HUDEP-2 (cell line): ENCODE results near the gene PTPN14.
"Not testable (repeated sequence)": the region's sequence is repeated elsewhere in the genome, so short reads cannot be mapped to it uniquely, and the experiment has no call there.

ENCODE experiments used
- DNase-seq, 76 experiments: peaks; one replicate each; lab custom pipeline; 2025; ENCODE audit not compliant: unreplicated experiment in 76 of 76; lab: John Stamatoyannopoulos, UW

The PTPN14 gene

GRCh38 chr1:214481983-214482634, 69.3 kb downstream of the PTPN14 start:
- DNase-seq = not testable (repeated sequence)

DNA sequence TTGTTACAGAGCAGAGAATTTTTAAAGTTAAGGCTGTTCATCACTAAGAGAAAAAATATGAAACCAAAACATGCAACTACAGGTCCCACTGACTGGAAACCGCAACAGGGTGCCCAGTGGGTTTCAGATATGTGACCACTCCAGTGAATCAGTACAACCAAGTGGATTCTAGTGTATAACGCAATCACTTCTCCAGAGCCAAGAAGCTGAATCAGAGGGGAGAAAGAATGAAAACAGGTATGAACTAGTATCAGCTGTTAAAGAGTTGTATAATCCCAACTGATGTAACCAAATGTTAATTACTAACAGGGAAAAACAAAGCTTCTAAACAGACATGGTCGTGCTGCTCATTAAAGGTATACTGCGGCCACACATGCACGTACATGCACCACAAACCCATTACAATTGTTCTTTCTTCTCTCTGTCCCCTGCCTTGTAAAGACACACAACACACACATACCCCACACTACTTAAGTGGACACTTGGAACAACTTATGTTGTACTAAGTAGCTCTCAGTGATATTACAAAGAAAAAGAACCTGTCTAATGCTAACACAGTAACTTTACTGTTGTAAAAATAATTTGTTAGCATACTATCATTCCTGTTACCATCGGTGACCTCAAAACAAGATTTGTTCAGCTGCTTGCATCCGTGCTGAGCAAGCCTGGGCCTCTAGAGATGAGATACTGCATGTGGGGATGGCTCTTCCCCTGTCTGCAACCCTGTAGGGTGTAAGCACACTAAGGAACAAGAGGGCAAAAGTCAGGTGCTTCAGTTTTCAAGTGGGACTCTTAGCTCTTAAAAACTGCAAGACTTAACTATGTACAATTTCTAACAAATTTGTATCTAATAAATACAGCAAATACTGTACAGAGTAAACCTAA, 74.2 kb downstream of the PTPN14 start:
- no peak for DNase-seq

DNA sequence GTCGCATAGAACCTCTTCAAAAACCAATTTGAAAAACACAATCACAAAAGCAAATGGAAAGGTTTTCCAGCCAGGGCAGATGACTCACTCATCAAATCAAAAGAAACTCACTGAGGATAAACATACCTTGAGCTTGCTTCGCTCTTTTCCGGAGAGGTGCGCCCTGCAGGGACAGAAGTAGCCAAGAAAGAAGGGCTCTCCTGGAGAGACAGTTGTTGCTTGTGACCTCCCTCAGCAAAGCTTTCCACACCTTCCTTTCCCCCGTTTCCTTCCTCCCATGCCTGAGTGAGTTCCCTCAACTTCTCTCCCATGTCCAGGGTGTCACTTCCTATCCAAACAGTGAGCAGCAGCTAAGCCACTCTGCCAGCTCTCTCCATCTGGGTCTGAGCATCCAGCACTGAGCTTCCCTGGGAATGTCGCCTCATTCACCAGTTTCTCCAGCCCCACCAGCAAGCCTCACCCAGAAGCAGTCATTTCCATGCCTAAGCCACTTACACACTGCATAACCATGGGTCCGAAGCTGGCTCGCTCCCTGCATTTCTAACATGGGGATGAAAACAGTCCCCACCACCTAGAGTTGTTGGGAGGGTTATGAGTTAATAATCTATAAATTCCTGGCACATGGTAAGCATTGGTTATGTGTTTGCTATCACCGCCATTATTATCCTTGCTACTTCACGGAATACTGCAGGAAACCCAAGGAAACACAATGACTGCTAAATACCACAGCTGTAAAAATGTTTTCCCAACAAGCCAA, 75.0 kb downstream of the PTPN14 start:
- DNase-seq = no peak

- no peak for DNase-seq
Measured at GRCh38 chr1:214475746-214476145, 75.7 kb downstream of the PTPN14 start.

- DNase-seq = no peak
Measured at GRCh38 chr1:214475331-214475730, 76.1 kb downstream of the PTPN14 start.

DNA sequence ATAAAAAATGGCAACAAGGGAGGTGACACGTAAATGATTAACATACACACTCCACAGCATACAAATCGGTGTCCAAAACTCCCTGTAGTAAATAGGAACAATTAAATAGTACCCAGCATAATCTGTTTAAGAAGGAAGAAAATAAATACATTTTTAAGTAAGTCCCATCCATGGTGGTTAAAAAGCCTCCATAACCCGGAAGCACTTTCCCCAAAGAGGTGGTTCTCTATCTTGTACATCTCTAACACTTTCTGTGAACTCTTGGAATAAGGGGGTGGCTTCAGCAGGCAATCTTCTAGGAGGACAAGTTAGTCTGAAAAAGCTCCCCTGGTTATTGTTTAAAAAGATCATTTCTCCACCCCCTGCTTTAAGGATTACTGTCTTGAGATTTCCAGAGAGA, 76.9 kb downstream of the PTPN14 start:
- DNase-seq = no peak

GRCh38 chr1:214473862-214474261, 77.5 kb downstream of the PTPN14 start:
- no peak for DNase-seq

DNA sequence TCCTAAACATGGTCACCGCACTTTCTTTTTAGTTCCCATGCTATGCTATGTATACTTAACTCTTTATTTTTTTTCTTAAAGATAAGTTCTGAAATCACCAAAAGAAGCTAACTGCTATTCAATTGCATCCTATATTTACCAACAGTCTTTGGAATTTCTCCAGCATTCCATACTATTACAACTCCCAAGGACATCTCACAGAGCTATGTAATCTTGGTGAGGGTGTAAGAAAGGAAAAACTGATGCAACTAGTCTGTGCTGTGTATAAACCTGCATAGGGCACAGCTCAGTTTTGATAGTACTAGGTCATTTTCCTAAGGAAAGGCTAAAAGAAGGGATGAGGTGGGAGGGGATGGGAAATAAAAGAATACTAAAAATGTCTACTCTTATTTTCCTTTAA, 78.0 kb downstream of the PTPN14 start:
- DNase-seq = no peak

- no peak for DNase-seq
Measured at GRCh38 chr1:214472364-214472763, 79.0 kb downstream of the PTPN14 start.

DNA sequence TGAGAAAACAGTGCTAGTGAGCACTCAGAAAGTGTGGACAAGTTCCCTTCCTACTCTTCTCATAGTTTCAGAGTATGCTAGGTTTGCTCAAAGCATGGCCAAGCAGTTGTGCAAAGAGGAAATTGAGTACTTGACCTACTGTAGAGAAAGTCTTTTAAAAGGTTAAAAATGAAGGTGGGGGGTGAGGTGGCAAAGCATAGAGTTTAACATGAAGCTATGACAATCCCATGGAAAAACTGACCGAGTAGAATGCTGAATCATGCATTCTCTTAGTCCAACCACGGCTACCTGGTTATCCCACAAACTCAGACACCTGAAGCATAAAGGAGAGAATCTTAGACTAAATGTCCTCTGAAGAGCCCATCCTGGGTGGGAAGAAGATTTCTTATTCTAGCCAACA, 79.9 kb downstream of the PTPN14 start:
- DNase-seq = no peak

DNA sequence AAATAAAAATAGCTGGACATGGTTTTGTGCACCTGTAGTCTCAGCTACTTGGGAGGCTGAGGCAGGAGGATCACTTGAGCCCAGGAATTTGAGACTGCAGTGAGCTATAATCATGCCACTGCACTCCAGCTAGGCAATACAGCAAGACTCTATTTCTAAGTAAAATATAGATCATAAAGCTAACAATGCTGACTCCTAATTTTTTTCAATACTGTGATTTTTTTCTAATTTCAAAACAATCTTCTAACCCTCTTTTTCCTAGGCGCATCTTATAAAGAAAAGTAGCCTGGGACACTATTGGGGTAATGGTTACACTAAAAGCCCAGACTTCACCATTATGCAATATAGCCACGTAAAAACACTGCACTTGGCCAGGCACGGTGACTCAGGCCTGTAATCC, 81.3 kb downstream of the PTPN14 start:
- no peak for DNase-seq

DNA sequence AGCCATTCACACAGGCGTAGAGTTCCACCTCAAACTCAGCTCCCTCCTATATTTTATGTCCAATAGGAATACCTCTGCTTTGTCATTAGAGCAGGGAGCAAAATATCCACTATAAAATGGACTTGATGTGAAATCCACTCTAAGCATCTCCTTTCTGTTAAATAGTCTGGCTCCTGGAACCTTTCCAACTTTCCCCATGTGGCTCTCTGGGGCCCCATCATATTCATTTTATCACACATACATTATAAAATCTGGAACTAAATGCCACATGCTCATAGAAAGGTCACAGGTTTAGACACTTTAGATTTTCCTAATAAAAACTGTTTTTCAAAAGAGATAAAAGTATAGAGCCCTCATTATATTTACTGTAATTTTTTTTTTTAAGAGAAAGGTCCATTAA, 82.1 kb downstream of the PTPN14 start:
- no peak for DNase-seq

- no peak for DNase-seq
Measured at GRCh38 chr1:214467078-214467585, 84.3 kb downstream of the PTPN14 start.

- DNase-seq = no peak
Measured at GRCh38 chr1:214466403-214467077, 84.9 kb downstream of the PTPN14 start.

DNA sequence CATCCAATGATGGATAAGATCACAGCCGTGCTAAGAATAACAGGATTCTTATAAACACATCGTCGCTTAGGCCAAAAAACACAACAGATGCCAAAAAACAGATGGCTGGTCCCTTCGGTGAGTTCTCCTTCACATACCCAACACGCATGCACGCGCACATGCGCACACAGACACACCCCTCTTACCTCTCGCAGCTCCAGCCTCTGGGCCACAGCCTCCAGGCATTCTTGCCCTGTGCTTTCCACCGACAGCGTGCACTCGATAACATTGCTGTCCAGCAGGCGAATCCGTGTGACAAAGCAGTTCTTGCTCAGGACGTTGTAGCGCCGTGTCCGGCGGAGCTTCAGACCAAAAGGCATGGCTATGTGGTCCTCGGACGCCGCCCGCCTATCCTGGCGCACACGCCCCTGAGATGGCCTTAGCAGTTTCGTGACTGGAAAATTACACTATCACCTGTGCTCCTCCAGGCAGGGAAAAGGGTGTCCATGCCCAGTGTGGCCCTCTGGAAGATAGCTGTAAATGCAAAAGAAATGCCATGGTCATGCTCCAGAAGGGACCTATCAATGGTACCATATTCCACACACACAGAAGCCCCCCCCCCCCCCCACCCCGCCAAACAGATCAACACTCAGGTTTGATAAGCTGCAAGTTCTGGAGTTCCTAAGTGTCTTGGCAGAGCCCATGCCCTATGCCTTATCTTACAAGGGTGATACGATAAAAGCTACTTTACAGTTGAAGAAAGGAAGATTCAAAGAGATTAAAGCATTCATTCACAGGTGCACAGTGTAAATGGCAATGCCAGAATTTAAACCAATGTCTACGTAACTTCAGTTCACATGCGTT, 86.7 kb downstream of the PTPN14 start:
- no peak for DNase-seq

DNA sequence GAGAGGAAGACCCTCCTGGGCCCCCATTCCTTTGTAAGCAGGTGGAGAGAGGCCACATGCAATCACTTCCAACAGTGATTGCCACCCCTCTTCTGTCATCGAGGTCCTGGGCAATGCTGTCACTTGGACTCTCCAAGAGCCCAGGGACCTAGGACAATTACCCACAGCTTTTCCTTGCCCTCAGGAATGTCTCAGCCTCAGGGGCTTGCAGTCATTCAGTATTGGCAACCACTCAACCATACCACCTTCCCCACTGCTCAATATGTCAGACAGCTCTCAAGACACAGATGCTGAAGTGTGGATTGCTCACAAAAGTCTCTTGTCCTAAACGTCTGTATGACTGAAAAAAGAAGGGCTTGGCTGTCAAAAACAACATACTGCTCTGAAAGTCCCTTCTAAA, 87.8 kb downstream of the PTPN14 start:
- DNase-seq = no peak

DNA sequence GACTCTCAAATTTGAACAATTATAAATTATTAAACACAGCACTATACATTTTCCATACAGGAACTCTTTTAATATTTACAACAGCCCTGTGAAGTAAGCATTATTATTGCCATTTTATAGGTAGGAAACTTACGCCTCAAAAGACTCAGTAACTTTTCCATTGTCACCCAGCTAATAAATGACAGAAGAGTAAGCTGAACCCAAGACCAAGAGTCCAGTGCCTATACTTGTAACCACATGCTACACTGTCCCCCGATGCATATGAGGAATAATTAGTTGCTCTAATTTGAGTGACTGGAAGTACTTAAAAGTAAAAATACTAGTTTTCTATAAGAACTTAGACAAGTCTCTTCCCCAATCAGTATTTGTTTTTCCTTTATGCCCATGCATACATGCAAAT, 88.5 kb downstream of the PTPN14 start:
- no peak for DNase-seq

GRCh38 chr1:214461305-214461704, 90.1 kb downstream of the PTPN14 start:
- DNase-seq = no peak

DNA sequence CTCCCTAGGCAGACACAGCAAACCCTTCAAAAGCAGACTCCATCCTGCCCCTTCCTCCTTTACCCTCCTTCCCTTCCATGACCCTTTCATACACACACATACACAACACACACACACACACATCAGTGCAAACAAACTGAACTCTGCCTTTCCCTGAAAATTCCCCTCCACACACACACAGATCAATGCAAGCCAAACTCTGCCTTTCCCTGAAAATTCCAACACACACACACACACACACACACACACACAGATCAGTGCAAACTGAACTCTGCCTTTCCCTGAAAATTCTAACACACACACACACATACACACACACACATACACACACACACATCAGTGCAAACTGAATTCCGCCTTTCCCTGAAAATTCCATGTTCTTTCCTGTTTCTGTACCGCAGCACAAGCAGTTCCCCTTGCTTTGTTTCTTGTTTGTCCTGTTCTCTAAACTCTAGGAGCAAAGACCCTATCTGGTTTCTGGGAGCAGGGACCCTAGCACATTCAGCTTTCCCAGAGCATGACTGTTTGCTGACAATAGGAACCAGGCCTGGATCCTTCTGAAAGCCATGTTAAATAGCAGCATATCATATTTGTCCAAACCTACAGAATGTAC, 91.0 kb downstream of the PTPN14 start:
- DNase-seq = no peak
